NCI-H2029 (cell line): ENCODE measurements around the gene SMC1A.

Source experiments
- DNase-seq: peaks from one replicate; lab custom pipeline; 2025; lab: John Stamatoyannopoulos, UW

Gene SMC1A

GRCh38 chrX:53340852-53341645, 81.4 kb downstream of the SMC1A start:
- DNase-seq: no peak

- no peak for DNase-seq
Observed at GRCh38 chrX:53337101-53337500, 85.4 kb downstream of the SMC1A start.

GRCh38 chrX:53333853-53334252, 88.6 kb downstream of the SMC1A start:
- no peak for DNase-seq

DNA sequence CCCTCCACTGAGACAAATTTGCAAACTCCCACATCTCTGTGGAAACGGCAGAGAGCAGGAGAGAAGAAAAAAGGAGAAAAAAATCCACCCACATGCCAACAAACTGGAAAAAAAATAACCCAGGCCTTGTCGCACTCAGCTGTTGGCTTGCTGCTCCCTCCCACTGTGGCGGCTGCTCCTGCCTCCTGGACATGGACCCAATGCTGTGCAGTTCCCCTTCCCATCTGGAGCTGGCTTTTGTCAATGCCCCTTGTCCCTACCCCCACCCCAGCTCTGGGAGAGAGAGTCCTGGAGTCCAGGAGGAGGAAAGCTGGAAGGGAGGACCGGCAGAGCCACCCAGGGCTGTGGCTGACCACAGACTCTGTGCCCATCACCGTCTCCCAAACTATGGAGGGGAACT, 90.2 kb downstream of the SMC1A start:
- no peak for DNase-seq

DNA sequence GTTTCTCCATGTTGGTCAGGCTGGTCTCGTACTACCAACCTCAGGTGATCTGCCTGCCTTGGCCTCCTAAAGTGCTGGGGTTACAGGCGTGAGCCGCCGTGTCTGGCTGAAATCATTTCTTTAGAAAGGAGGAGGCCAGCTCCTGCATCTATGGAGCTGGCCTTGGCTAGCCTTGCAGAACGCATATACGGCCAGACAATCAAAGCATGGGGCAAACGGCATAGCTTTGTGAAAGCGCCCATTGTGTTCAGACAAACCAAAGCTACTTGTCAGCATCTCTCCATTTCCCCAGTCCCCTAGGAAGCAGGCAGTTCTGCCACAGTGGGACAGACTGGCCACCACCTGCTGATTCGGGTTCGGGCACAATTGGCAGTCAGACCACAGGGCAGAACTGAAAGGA, 92.1 kb downstream of the SMC1A start:
- DNase-seq: no peak

GRCh38 chrX:53324803-53325202, 97.7 kb downstream of the SMC1A start:
- DNase-seq: no peak
